ENCODE results near the gene CSF1. TPM values are rescaled to one million over a fixed set of nuclear protein-coding genes. Genes with fewer than 3 reads are reported as not detected.

The CSF1 gene
- total and polyA plus RNA-seq, 2 of the 13 experiments (the other 11 are each of a cell fraction or from before 2014, with no cell fraction given) = 4.6 to 13.3 TPM

- Histone ChIP-seq H3K79me2 (ENCODE audit: insufficient read depth, low read length) (no peaks in the 10 kb centered on the region), H3K4me1 (ENCODE audit: insufficient read depth, low read length) (peaks cover 78% of the 10 kb centered on the region), H3K4me2 (ENCODE audit: low read depth, low read length) (peak overlapping the region; percentile 67), H3K4me3 (replicated peaks in 1 of 3; ENCODE audit: insufficient read depth in 1 of 3, low read depth in 2 of 3, low read length in 3 of 3) (peak overlapping the region in 2 of 3 experiments; percentile 9 to 56; a peak in 3 of 6 replicates), H3K27ac (ENCODE audit: extremely low read length, insufficient read depth, low read length) (peak overlapping the region; percentile 76), H2AFZ (ENCODE audit: low read length) (no peak overlapping the region), H3K9me3 (ENCODE audit: low read length) (peaks cover 14% of the 10 kb centered on the region), H3K9ac (ENCODE audit: insufficient read depth, low read depth, low read length) (peak overlapping the region; percentile 52), H3K36me3 (replicated peaks in 1 of 2; ENCODE audit: control insufficient read depth in 1 of 2, insufficient read depth in 2 of 2, low read length in 2 of 2) (peaks cover 0 to 1% of the 10 kb centered on the region in 2 experiments; a peak in 1 of 5 replicates), H4K20me1 (ENCODE audit: insufficient read depth, low read length) (no peaks in the 10 kb centered on the region), H3K27me3 (ENCODE audit: control insufficient read depth in 1 of 2, insufficient read depth in 2 of 2, low read length in 2 of 2) (no peaks in the 10 kb centered on the region)
- no TSS peak for BruUV-seq (replicated peaks)
- WGBS (ENCODE audit: low lambda C conversion rate) = 5% methylated on average over 7 of the region's 10 CpGs
- ChIA-PET POLR2A (interaction anchor here (1.3 to 3.3 kb wide), 4 partner anchors 11 to 50 kb away, joined by 3 to 35 read pairs (median 8); partner anchors contain the start of gene AHCYL1), CTCF (ENCODE audit: low intra/inter-chr PET ratio, low total read pairs) (interaction anchor here (1.0 to 1.6 kb wide), 2 partner anchors 26 to 50 kb away, joined by 4 to 5 read pairs; partner anchors contain the start of gene AHCYL1)
- ATAC-seq = peak; percentile 69
- peak; percentile 56 for FAIRE-seq
- peak; percentile 55 for DNase-seq (ENCODE audit: low spot score)
- intact Hi-C loops (cut with micrococcal nuclease; ENCODE audit: unreplicated experiment) = loop anchor here (1.0 kb wide), 1 partner anchor 26 kb away; no protein-coding TSS in a partner anchor
- in situ Hi-C loops (cut with HindIII; ENCODE audit: extremely low pct_ligation_motif_present, low pct_unique_long_range_greater_than_20kb) = no loop called here
- TF ChIP-seq ARID5B (CRISPR knock-in tag; IDR thresholded peaks at IDR 0.05) = peak; percentile 24; the same call in 1 of the 2 replicates
- TF ChIP-seq SOX5 (CRISPR knock-in tag; IDR thresholded peaks at IDR 0.05; ENCODE audit: borderline replicate concordance) = no peak
- TF ChIP-seq ARID4A (CRISPR knock-in tag; IDR thresholded peaks at IDR 0.05; ENCODE audit: borderline replicate concordance) = 0 out of 2 replicates have a peak, but pooled peaks have one; percentile 36
- peak; percentile 55 for TF ChIP-seq HNF4G (IDR thresholded peaks at IDR 0.05; ENCODE audit: borderline replicate concordance, low read depth, low read length)
- TF ChIP-seq HNF4G (CRISPR knock-in tag; IDR thresholded peaks at IDR 0.05; ENCODE audit: borderline replicate concordance, low read depth) = peak; percentile 39; the same call in 1 of the 2 replicates
- peak; percentile 58 for TF ChIP-seq TEAD3 (CRISPR knock-in tag; optimal IDR thresholded peaks at IDR 0.05; ENCODE audit: borderline replicate concordance)
- TF ChIP-seq HBP1 (CRISPR knock-in tag; IDR thresholded peaks at IDR 0.05; ENCODE audit: low read depth) = no peak
- TF ChIP-seq MAFG (CRISPR knock-in tag; IDR thresholded peaks at IDR 0.05) = peak; percentile 76; the same call in 1 of the 2 replicates
- no peak for TF ChIP-seq TFE3 (CRISPR knock-in tag; IDR thresholded peaks at IDR 0.05)
- TF ChIP-seq ZNF660 (CRISPR knock-in tag; IDR thresholded peaks at IDR 0.05; ENCODE audit: borderline replicate concordance, low read depth) = no peak
- peak; percentile 60 for TF ChIP-seq HNF4A (CRISPR knock-in tag; IDR thresholded peaks at IDR 0.05)
These were observed 23.4 kb downstream of the CSF1 start for GRCh38 chr1:109933856-109934711.

All from HepG2 (cell line).